Left colon (tissue), 2 donors: ENCODE results near the gene AUTS2. TPM values are rescaled to one million over a fixed set of nuclear protein-coding genes. Genes with fewer than 3 reads are reported as not detected.
A peak's percentile ranks its signal among the peaks of the same experiment; 100 is the strongest.

Experiments used
- ATAC-seq: fragments of 200-7000 bp; cut with Tn5 transposase; one replicate; pipeline ENCODE4 v1.9.1; 2020; ENCODE audit warnings: mild to moderate bottlenecking, moderate library complexity
- DNase-seq, 2 donors: peaks; one replicate each; pipeline ENCODE4 v3.0.0-alpha.2; 2020
- intact Hi-C, 2 donors: fragments of 100-400 bp; cut with DNase I in 1 of 2; cut with micrococcal nuclease in 1 of 2; formaldehyde crosslinking; loops; one replicate each; pipeline versions ENCODE4 v1.11.2 to v1.14.0; 2022; cut with DNase I, micrococcal nuclease
- total RNA-seq, 2 donors: library from RNA; stranded (reverse); fragmentation: NEBNext Ultra II Directional; extraction: Animal tissue kit (Norgen Biotek cat#: 25700); gene quantifications; one replicate each; pipeline ENCODE4 v1.2.1, GENCODE V29; 2021
- donor health status: DM: no; HTN: no; CAD: no.
- donor health status: DM: yes; HTN: yes; CAD: no.

The AUTS2 gene
- total RNA-seq, 2 donors from 2014 or later: 43.3 to 44.2 TPM

DNA sequence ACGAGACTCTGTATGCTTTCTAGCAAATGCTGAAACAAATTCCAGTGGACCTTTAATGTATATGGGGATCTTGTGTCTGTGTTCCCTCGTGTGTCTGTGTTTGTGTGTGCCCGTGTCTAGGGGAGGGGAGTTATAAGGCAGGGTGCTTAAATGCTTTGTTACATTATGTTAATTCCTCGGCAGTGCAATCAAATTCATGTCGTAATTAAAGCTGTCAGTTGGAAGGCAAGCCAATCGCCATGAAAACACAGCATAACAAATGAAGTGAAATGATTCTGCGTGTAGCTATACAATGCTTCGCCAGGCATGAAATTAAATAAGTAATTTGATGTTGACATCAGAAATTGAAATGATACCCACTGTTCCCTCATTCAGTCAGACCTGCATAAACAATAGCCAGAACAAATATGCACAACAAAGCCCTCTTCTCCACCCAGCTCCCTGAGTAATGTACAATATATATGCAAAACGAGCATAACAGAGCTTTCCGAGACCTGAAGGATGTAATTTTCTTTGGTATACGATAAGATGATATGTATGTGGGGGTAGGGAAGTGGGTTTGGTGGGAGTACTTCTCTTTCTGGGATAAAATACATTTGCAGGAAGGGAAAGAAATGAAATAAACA lies 534.1 kb downstream of the AUTS2 start:
- intact Hi-C loops: no loop called here
- no peak for ATAC-seq

DNA sequence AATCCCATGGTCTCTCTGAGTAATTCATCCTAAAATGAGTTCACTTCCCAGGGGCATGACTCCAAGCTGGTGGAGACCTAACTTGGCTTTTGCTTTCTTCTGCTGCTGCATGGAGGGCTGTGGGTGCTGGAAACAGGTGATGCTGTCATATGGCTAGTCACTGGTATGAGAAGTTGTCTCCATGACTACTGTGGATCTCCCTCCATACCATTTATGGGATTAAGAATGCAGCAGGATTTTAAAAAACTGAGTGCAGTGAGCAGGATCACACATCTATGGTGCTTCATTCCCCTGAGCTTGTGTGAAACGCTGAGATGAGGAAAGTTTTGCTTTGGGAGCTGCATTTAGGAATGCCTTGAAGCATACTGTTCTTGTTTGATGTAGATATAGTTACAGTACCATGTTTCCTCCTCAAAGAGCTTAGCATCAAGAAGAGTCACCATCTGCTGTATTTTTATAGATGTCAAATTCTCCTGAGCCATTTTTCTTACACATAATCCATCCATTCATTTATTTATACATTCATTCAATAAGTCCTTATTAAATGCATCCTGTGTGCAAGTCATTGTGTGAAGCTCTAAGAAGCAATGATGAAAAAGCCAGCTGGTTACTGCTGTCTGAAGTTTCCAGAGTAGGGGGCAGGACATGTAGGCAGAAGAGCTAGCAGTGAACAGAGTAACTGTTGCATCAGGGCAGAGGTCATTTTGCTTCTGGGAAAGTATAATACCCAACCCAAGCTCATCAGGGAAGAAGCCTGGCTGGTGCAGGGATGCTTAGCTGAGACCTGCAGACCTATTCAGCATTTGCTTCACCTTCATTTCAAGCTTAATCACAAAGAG lies 534.8 kb downstream of the AUTS2 start:
- intact Hi-C loops: no loop called here
- ATAC-seq (no peak), DNase-seq (no peak)

More for the DNA sequence above, 534.1 kb downstream of the AUTS2 start:
- no peak for DNase-seq

DNA sequence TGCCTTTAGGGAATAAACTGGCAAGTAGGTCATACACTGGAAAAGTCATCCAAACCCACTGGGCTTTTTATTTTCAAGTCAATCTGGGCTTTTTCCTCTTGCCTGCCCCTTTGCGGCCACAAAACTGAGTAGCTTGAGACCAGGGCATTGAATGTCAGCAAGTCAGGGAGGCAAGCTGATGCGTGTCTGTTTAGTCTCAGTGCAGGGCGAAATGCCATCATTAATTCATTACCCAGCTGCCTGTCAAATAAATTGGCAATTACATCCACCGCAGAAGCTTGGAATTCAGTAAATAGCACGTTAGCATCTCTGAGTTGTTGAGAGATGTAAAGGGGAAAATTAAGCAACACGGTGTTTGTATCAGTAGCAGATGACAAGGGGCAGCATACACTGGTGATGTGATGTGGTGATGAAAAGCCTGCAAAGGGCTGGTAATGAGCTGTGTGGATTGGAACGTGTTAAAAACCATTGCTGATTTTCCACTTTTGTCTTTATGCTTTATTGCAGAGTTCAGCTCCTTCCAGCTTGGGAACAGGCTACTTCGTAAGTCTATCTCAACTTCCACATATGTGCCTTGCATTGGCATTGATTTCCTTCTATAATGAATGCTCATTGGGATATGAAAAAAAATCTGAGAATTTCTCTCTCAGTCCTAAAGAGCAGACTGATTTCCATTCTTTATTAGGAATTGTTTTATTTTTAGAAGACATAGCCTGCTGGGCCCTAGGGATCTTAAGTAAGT lies 535.9 kb downstream of the AUTS2 start:
- ATAC-seq: no peak
- no peak for DNase-seq

DNA sequence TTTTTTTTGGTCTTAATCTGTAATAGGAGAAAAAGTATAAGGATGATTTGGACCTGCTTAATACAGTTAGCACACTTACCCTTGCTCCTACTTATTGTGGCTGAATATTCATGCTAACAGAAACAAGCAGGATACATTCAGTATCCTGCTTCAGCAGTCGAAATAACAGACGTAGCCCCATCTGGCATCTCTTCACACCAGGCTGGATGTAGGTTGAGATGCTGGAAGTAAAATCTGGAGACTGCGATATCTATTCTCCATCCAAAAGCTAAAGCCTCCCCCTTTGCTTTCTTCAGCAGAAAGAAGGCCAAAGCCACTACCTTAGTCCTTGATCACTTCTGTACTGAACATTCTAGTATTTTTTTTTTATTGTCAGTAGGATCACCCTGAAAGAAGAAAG lies 537.4 kb downstream of the AUTS2 start:
- intact Hi-C loops: no loop called here
- ATAC-seq: no peak
- DNase-seq: no peak

More for the DNA sequence above, 535.9 kb downstream of the AUTS2 start:
- intact Hi-C loops: no loop called here

DNA sequence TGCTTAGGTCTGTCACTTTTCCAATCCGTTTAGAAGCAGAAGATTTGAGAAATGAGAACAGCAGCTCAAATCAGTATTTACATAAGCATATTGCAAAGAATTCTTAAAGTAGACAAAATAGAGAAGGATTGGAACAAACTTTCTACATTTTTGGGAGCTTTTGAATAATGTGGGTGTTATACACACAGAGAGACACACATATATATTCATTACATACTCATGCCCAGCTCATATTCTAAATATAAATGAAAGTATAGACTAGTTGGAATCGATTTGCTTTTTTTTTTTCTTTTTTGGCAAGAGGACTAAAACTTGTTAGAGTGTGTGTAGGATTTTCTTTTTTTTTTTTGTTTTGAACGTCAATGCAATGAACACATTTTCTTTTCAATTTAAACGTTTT lies 538.9 kb downstream of the AUTS2 start:
- intact Hi-C loops: no loop called here
- ATAC-seq (no peak), DNase-seq (no peak)

DNA sequence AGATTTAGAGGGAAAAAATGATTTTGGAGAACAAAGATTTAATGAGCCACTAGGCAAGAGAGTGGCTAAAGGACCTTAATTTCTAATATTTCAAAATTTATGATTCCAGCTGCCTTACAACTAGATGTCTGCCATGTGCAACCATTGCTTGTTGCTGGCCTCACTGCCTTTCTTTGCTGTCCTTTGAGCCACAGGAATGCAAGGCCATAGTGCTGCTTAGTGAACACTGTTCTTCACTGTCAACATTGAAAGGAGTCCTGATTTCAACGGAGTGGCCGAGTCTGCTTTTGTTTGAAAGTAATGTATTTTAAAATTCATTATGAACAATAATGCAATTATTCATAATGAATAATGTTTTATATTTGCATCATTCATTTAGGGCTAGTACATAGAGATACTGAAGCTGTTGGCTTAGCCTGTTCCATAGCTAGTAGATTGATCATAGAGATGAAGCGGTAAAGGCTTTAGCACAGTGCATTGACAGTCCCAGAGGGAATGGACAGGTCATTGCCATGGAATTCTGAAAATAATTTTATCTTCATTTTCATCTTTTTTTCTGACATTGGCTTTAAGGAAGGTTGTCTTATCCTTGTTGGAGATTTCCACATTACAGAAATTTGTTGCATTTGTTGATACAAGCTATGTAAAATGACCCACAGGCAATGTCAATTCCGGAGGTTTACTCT lies 544.1 kb downstream of the AUTS2 start:
- intact Hi-C loops: no loop called here
- no peak for ATAC-seq
- no peak for DNase-seq

DNA sequence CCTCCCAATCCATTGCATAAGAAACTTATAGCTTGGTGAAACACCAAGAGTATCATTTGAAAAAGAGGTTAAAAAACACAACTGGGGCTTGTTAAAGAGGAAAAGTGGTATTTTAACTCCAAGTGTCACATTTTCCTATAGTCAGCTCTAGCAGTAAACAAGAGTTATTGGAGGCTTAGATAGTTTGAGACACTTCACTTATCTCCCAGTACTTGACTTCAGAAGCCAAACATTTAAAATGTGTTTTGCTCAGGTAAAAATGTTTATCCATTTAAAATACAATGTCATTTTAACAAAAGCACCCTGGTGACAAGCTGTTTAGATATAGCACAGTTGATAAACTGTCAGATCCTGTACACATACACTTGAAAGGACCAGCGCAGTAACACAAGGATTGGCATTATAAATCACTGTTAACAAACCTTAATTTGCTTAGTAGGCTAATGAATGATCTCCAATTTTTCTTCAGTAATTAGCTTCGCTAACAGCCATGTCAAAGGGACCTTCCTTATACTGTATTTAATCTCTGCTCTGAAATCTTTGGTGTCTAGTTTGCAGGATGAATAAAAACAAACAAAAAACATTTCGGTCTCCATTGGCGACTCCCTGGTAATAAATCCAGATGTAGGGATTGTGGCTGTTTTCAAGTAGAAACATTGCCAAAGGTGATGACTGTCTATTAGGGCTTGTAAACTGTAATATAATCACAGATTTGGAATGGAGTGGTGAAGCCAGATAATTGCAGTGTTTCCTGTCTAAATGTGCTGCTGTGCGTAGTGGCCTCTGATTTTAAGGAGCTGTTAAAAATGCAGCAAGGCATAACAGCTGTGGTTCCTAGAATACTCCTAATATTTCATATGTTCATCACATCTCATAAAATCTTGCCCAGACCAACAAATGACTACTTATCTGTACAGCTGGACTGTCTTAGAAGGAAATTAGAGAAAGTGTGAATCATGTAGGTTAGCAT lies 545.1 kb downstream of the AUTS2 start:
- DNase-seq: no peak
- no peak for ATAC-seq
- intact Hi-C loops: no loop called here

DNA sequence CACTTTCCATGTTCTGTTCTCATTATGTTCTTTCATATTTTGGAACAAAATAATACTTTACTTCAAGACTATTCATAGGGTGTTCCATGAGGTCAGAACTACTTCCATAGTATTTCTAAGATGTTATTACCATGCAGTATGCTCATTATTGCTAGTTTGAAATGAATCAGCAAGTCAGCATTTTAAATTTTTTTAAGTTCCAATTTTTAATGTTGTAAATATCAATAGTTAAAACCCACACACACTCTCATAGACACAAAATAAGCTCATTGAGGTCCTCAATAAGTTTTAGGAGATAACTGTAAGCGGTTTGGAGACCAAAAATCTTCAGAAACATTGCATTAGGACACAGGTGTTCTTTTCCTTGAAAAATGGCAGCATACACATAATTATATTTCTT lies 550.7 kb downstream of the AUTS2 start:
- intact Hi-C loops: no loop called here
- DNase-seq: no peak

DNA sequence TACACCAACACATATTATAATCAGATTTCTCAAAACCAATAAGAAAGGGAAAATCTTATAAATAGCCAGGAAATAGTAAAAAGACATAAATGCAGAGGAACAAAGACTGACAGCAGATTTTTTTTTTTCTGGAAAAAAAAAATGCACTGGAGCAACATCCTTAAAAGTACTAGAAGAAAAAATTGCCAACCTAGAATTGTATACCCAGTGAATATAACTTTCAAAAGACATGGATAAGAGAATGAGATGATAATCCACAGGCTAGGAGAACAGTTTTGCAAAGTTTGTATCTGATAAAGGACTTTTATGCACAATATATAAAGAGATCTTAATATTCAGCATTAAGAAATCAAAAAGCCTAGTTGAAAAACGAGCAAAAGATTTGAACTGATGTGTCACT lies 554.0 kb downstream of the AUTS2 start:
- ATAC-seq (no peak), DNase-seq (no peak)
- intact Hi-C loops: no loop called here

More for the DNA sequence above, 550.7 kb downstream of the AUTS2 start:
- ATAC-seq: no peak

DNA sequence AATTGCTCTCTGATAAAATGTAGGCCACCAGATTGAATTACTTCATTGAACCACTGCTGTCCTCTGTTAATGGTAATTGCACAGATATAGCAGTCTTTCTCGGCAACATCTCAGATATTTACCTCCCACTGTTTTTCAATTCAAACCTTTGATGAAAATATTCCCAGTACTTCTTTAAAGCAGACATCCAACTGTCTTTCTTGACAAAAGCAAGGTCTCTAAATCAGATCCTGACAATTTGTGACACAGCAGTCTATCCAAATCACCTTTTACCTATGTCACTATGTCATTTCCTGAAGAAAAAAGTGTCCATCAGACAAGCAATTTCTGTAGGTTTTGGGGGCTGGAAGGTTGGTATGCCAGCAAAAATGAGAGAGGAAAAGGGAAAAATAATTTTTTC lies 555.7 kb downstream of the AUTS2 start:
- DNase-seq: no peak
- no peak for ATAC-seq
- intact Hi-C loops: no loop called here

DNA sequence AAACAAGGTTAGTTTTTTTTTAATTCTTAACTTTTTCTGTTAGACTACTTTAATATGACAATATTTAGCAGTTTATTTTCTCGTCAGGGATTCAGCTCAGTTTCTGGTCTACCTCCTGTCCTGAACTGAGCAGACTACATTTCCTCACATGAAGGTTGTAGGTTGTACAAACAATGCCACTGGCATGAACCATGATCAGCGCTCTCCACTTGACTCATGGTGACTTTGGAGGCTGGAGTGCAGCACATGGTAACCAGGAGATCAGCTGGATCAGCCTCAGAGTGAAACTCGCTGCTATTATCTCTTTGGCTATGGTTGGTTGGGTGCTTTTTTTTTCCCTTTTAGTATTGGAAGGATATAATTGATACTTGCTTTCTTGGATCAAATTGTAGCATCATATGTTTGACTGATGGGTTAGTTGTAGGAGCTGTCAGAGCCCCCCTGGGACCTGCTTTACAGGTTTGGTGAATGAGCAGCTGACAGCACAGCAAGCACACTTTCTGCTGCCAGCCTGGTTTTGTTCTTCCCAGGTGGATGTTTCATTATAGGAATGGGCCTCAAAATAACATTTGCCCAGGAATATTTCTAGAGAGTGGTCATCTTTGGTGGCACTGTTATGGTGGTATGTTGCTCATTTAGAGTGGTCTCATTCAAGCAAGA lies 556.4 kb downstream of the AUTS2 start:
- DNase-seq (no peak), ATAC-seq (no peak)
- intact Hi-C loops: no loop called here

DNA sequence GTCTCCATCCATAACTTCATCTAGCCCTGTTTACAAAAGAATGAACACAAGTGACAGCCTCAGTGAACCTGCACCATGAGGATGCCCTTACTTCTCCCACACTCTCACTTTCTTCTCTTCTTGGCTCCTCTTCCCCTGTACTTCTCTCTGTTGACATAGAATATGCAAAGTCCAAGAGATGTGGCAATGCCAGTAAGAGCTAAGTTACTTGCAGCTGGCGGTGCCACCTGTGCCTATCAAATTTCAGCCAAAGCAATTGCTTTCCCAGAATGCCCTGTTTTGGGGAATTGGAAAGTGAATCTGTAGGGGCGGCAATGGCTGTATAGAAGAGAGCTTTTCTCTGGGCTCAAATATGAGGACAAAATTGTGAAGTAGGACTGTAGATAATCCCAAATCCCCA lies 557.8 kb downstream of the AUTS2 start:
- DNase-seq (no peak), ATAC-seq (no peak)
- intact Hi-C loops: no loop called here

DNA sequence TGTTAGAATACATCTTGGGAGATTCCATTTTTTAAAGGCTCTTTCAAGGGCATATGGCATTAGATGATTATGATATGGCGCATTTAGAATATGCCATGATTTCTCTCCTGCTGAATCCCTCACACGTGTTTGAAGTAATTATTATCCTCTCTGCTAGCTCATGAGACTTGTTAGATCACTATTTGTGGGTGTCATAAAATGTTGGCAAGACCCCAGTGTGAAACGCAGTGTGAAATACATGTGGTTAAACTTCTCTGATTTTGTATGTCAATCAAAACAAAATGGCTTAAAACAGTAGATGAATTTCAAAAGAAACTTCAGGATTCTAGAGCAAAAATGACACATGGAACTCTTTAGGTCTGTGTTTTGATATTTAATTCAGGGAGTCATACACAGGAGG lies 560.8 kb downstream of the AUTS2 start:
- ATAC-seq: no peak
- intact Hi-C loops: no loop called here

DNA sequence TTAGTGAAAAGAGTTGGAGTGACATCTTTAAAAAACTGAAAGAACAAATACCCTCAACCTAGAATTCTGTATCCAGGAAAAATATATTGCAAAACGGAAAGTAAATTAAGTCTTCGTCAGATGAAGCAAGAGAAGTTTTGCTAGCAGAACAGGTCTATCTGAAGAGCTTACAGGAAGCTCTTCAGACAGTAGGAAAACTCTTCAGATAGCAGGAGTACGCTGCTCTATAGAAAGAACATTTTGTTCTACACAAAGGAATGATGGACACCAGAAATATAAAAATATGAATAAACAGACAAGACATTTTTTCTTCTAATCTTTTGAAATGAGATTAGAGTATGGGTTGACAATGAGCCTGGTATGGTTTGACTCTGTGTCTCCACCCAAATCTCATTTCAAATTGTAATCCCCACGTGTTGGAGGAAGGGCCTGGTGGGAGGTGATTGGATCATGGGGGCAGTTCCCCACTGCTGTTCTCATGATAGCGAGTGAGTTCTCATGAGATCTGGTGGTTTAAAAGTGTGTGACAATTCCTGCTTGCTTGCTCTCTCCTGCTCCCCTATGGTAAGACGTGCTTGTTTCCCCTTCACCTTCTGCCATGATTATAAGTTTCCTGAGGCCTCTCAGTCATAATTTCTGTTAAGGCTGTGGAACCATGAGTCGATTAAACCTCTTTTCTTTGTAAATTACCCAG lies 567.3 kb downstream of the AUTS2 start:
- intact Hi-C loops: no loop called here
- ATAC-seq: no peak
- no peak for DNase-seq

More for the DNA sequence above, 560.8 kb downstream of the AUTS2 start:
- no peak for DNase-seq

DNA sequence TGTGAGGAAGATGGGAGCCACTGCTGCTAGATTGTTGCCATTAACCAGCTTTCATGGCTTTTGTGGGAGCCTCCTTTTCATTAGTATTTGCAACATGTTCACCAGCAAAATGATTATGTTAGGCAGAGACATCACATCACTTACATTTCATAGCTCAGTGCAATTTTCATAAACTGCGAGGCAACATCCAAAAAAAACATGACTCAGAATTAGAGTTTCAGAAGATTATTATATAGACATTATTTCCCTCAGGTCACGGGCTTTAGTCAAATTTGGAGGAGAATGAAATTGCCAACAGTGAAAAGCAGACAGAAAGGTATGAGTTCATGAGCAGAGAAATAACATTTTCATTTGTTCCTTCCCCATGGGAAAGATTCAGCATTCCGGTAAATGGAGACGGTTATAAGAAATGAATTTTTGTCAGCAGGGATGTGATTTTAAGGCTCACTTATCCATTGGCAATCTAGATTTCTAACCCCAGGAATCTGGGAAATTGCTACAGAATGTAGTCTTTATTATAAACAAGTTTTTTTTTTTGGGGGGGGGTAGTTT lies 573.2 kb downstream of the AUTS2 start:
- intact Hi-C loops: no loop called here
- DNase-seq (no peak), ATAC-seq (no peak)

DNA sequence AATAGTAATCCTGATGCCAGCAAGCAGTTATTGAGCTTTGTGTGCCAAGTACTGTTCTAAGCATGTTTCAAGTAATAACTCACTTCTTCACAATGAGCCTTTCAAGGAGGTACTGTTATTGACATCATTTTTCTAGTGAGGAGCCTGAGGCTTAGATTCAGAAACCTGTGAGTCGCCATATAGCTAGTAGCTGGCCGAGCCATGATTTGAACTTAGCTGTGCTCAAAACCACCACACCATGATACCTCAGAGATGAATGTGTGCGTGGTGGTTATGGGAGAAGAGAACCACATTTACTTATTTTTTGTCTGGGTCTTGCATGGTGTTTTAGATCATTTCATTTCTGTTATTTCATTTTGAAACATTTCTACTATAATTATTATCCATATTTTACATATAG lies 578.9 kb downstream of the AUTS2 start:
- ATAC-seq: no peak
- no peak for DNase-seq
- intact Hi-C loops: no loop called here

DNA sequence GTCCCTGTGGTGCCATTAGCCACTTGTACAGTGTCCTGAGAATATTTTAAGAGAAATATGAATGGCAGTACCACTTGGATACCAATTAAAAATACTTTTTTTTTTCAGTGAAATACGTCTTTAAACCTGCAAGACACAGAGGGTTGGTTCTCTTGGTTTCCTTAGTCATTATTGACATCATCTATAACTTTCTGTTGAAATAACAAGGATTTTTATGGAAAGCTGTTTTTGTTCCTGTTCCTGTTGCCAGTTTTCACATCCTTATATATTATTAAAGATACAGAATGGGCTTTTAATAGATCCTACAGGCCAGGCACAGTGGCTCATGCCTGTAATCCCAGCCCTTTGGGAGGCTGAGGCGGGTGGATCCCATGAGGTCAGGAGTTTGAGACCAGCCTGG lies 579.9 kb downstream of the AUTS2 start:
- DNase-seq (peak in 1 of 2 donors; percentile 7), ATAC-seq (no peak)
- intact Hi-C loops: no loop called here
